Measurements from ENCODE around the gene CUX1. TPM values are rescaled to one million over a fixed set of nuclear protein-coding genes. Genes with fewer than 3 reads are reported as not detected.
"Not testable (repeated sequence)": the region's sequence is repeated elsewhere in the genome, so short reads cannot be mapped to it uniquely, and the experiment has no call there.

The CUX1 gene
- polyA plus RNA-seq, 1 donor, result 38.3 TPM

DNA sequence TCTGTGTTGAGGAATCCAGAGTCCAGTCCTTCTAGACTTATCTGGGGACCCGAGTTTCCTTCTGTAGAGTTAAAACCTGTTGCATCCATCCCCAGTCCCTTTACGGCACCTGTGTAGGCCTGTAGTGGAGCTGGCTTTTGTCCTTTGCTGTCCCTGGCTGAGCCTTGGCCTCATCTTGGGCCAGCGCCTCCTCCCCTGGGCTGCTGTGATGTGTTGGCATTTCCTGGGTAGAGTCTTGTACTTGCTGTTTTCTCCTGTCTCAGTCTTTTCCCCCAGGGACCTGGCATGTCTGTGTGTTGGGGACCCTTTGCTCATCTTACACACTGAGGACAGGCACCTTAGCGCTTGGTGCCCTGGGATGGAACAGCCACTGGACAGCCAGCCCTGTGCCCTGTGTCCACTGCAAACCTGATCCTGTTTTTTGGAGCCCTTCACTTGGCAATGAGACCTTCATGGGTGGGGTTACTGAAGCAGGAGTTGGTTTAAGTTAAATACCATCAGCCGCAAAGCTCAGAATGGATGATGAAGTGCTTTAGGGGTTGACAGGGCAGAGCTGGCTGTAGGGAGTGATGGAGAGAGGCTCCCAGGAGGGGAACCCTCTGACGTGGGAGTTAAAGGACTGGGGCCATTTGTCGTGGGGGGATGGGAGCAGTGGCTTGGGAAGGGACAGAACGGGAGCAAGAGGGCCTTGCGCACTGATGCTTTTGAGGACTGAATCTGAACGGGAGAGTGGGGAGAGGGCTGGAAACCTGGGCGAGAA lies 50.9 kb downstream of the CUX1 start:
- no peak for DNase-seq (ENCODE audit: low read depth)

DNA sequence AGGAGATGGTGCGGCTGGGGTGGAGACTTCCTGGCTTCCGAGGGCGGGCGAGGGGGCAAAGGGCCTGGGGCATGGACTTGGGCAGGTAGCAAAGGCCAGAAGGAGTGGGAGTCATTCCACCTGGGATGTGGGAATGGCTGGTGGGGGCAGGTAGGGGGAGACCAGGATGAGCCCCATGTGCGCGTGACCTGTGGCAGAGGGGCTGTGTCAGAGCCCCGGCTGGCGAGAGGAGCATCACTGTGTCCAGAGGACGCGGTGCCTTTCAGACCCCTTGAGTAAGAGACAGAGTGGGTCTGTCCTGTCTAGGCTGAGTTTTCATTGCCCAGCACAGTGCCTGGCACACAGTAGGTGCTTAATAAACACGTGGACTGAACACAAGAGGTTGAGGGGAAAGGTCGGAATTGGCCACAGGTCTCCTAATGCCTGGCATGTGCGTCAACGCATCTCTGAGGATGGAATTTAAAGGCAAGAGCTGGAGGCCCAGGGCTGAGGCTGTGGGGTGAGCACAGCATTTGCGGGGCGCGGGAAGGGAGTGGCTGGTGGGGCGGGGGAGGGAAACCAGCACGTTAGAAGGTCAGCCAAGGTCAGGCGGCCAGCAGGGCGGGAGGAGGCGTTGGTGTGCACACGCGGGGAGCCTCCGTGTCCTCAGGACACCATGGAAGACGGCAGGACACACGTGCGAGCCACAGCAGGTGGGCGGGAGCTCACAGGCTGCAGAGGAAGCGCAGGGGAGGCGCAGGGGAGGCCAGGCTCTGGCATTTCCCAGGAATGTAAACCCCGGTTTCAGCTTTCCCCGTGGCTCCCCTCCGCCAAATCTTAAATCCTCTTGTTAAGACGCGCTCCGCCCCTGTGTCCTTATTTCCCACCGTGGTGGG lies 51.8 kb downstream of the CUX1 start:
- DNase-seq (ENCODE audit: low read depth), result no peak

DNA sequence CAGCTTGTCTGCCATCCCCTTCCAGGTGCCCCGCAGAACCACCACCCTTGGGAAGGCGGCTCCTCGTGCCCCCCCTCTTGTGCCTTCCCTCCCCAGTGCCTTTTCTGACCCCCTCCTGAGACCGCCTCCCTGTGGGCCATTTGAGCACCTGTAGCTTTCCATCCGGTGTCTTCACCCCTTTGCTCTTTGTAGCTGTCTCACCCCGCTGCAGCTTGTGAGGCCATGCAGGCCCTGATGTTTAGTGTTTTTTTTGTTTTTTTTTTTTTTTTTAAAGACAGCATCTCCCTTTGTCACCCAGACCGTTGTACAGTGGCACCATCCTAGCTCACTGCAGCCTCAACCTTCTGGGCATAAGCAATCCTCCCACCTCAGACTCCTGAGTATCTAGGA lies 52.5 kb downstream of the CUX1 start:
- DNase-seq (ENCODE audit: low read depth), result no peak

GRCh38 chr7:101870361-101871062 lies 53.1 kb downstream of the CUX1 start:
- no peak for DNase-seq (ENCODE audit: low read depth)

DNA sequence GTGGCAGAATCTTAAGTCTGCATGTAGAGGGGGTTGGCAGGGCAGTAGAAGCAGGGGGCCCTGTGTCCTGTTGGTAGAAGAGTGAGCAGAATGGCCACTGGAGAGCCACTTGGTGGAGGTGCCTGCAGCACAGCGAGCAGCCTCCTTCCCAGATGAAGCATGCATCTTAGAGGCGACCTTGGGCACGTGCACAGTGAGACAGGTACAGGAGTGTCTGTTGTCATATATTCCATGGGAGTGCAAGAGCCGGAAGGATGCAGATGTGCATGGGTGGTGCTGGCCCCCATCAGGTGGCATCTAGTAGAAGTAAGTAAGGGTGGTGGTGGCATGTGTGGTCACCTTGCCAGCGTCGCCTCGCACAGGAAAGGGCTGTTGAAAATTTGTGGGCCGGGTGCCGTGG lies 53.9 kb downstream of the CUX1 start:
- no peak for DNase-seq (ENCODE audit: low read depth)

- no peak for DNase-seq (ENCODE audit: low read depth)
These were observed 56.6 kb downstream of the CUX1 start for GRCh38 chr7:101874028-101874427.

GRCh38 chr7:101875283-101875846 lies 57.9 kb downstream of the CUX1 start:
- DNase-seq (ENCODE audit: low read depth), result no peak

DNA sequence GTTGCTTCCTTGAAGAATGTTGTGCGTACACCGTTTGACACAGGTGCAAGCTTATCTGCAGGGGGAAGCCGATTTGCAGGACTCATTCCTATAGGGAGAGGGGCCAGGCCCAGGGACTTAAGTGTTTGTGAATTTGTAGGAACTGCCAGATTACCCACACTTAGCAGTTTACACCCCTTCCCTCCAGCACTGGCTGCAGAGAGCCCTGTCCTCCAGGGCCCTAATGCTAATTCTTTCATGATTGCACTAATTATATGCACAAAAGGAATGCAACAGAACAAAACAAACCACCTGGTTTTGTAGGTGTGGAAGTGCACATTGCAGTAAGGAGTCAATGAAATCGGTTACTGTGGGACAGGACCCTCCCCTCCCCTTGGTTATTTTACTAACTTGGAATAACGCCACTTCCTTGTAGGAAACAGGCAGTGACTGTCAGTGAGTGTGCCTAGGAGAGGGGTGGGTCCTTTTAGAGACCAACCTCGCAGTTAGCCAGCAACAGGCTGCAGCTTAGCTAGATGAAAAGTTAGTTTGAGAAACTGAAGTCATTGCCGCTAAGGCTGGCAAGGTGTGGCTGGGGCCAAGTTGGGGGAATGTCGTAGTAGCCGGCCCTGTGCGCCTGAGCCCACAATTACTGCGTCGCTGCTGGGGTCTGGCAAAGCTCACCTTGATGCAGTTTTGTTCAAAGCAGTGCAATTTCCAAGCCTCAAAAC lies 60.6 kb downstream of the CUX1 start:
- DNase-seq (ENCODE audit: low read depth), result no peak

DNA sequence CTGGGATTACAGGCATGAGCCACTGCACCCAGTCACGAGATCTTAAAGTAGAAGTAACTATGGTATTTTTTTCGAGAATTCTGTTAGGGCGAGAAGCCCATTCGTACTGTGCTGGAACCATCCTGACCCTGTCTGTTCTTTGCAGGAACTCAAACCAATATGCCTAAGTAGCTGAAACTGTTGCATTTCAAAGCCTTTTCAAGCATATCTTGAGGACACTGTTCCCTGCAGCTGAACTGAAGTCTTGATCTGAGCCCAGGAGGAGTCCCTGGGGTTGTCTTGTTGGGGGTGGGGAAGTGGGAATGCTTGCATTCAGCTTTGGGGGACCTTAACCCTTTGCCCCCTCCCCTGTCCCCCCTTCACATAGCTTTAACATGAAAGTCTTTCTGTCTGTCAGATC lies 61.5 kb downstream of the CUX1 start:
- DNase-seq (ENCODE audit: low read depth), result no peak

GRCh38 chr7:101879565-101879964 lies 62.1 kb downstream of the CUX1 start:
- DNase-seq (ENCODE audit: low read depth), result no peak

DNA sequence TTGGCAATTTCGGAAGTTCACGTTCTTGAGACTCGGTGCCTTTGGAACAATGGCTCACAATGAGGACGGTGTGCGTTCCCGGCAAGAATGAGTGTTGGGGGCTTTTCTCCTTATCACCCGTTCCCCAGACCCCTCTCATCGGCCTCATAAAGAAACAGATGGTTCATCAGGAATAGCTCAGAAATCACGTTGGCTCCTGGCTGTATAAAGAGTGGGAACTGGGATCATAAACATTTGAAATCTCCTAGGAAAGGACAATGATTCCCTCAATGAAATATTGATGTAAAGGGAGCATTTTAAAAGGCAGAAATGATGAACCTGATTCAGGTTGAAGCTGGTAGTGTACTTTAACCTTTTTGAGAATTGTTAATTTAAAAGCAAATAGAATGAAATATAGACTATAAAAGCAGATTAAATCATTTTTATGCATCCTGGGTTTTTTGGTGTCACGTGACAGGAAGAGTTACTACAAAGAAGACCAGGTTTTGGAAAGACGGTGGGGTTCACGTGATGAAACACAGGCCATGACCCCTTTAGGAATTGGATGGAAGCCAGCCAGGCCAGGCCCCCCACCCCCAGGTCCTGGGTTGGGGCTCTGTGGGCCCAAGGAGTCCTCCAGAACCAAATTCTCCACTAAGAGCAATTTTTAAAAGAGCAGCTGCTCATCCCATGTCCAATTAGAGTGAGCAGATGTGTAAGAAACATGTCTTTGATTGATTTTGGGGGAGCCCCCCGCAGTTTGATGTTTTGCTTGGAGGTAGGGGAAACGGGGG lies 63.0 kb downstream of the CUX1 start:
- DNase-seq (ENCODE audit: low read depth), result no peak

DNA sequence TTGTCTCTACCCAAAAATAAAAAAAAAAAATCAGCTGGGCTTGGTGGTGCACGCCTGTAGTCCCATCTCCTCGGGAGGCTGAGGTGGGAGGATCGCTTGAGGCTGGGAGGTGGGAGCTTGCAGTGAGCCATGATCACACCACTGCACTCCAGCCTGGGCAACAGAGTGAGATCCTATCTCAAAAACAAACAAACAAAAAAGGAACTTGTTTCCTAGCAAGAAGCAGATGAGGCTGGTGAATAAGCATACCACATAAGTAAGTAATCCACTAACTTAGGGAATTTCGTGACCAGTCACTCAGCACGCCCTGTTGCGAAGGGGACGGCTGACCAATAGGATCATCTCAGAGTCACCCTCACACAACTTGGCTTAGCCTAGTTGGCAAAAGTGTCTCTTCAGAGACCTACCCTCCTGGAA lies 64.6 kb downstream of the CUX1 start:
- no peak for DNase-seq (ENCODE audit: low read depth)

GRCh38 chr7:101882595-101883564 lies 65.5 kb downstream of the CUX1 start:
- DNase-seq (ENCODE audit: low read depth), result peak; percentile 53

DNA sequence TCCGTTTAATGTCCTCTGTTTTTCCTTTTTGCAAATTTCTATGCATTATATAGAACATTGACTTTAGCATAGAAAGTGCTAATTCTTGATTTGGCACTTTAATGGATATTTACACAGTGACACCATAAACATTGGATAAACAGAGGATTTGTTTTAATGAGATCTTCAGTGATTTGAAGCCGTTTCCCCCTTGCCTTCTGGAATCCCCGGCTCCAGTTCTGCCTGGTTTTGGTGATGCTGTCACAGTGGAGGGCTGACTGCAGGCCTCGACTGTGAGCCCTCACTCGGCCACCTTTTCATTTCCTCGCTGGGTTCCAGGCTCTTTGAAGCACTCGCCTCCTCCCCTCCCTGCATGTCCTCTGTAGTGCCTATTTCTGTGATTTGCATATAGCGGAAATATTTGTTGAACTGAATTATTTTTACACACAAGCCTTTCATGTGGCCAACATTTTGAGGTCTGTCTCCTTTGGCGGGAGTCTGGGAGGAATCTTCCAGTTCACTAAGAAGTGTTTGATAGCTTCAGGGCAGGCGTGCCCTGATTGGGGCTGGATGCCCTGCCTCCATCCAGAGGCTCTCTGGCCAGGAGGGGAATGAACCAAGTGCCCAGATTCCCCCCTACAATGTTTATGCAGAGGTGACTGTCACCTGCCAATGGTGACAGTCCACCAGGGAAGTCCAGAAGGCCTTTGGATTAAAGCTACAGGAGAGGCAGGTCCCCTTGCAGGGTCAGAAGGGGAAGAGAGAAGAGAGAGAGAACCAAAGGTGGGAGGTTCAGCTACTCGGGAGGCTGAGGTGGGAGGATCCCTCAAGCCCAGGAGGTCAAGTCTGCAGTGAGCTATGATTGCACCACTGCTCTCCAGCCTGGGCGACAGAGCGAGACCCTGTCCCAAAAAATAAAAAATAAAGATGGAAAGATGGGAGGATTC lies 67.5 kb downstream of the CUX1 start:
- no peak for DNase-seq (ENCODE audit: low read depth)

- no peak for DNase-seq (ENCODE audit: low read depth)
These were observed 68.2 kb downstream of the CUX1 start for GRCh38 chr7:101885597-101885955.

GRCh38 chr7:101887352-101887751 lies 69.9 kb downstream of the CUX1 start:
- not testable (repeated sequence) for DNase-seq (ENCODE audit: low read depth)

- not testable (repeated sequence) for DNase-seq (ENCODE audit: low read depth)
These were observed 71.1 kb downstream of the CUX1 start for GRCh38 chr7:101888564-101888963.
